Measurements from ENCODE around the gene ABCF1.

The ABCF1 gene

DNA sequence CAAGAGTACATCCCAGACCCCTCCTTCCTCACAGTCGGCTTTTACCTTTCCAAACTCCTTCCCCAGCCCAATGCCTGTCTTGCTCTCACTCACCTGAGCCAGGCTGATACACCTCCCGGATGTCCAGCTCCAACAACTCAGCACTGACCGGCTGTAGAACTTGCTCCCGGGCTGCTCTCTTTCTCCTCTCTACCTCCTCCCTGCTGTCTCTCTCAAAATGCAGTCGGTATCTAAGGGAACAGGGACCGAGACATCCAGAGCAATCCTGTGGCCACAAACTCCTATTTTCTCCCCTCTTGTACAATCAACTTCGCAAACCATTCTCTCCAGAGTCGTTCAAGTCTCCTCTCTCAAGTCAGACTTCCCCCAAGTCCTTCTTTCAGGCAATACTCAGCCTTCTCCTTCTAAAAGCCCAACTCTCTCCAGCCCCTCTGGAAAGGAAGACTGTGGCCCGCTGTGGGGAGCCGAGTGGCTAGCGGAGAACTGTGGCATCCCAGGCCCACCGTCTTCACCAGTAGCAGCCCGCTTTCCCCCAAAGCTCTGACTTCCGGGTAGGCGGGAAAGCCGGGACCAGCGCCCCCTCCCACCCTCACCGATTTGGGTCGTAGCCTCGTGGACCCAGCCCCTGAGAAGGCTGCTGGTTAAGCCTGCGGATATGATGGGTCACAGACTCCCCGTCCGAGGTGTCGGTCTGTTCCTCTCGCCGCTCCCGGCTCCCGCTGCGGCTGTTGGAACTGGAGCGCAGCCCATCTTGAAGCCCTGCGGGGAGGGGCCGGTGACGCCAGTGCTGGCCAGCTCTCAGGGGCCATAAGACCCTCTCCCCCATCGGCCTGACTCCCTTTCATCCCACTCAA is 16.1 kb upstream of the ABCF1 start:
- TF ChIP-seq, protein P1, sequence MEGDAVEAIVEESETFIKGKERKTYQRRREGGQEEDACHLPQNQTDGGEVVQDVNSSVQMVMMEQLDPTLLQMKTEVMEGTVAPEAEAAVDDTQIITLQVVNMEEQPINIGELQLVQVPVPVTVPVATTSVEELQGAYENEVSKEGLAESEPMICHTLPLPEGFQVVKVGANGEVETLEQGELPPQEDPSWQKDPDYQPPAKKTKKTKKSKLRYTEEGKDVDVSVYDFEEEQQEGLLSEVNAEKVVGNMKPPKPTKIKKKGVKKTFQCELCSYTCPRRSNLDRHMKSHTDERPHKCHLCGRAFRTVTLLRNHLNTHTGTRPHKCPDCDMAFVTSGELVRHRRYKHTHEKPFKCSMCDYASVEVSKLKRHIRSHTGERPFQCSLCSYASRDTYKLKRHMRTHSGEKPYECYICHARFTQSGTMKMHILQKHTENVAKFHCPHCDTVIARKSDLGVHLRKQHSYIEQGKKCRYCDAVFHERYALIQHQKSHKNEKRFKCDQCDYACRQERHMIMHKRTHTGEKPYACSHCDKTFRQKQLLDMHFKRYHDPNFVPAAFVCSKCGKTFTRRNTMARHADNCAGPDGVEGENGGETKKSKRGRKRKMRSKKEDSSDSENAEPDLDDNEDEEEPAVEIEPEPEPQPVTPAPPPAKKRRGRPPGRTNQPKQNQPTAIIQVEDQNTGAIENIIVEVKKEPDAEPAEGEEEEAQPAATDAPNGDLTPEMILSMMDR (conservative IDR thresholded peaks at IDR 0.05; ENCODE audit: low read length): no peak
- peak; percentile 17 for DNase-seq (ENCODE audit: low read depth)
- H3K4me3 ChIP-seq (ENCODE audit: low read length): peak overlapping the region; percentile 95

GRCh38 chr6:30555816-30556065 is 15.5 kb upstream of the ABCF1 start:
- no peak for DNase-seq (ENCODE audit: low read depth)
- TF ChIP-seq, protein P1 (conservative IDR thresholded peaks at IDR 0.05; ENCODE audit: low read length): no peak

GRCh38 chr6:30556066-30556905 is 15.0 kb upstream of the ABCF1 start, which contains the start of gene GNL1:
Gene GNL1 (minus strand): TSS chr6:30556489. CDS start chr6:30556203, 286 bp downstream.
- H3K4me3 ChIP-seq (ENCODE audit: low read length): peak within 1 kb of the TSS; percentile 95
- DNase-seq (ENCODE audit: low read depth): peak; percentile 87
- TF ChIP-seq, protein P1 (conservative IDR thresholded peaks at IDR 0.05; ENCODE audit: low read length): no peak

More at GRCh38 chr6:30555816-30556065, 15.5 kb upstream of the ABCF1 start:
- peak overlapping the region; percentile 95 for H3K4me3 ChIP-seq (ENCODE audit: low read length)

- TF ChIP-seq, protein P1 (conservative IDR thresholded peaks at IDR 0.05; ENCODE audit: low read length): no peak
- peak within 1 kb of the TSS; percentile 95 for H3K4me3 ChIP-seq (ENCODE audit: low read length)
- peak; percentile 88 for DNase-seq (ENCODE audit: low read depth)
These were observed 14.1 kb upstream of the ABCF1 start, which contains the start of gene PRR3 for GRCh38 chr6:30556906-30557682. Gene PRR3 (plus strand): TSS chr6:30557295. CDS start chr6:30557345, 50 bp downstream.

DNA sequence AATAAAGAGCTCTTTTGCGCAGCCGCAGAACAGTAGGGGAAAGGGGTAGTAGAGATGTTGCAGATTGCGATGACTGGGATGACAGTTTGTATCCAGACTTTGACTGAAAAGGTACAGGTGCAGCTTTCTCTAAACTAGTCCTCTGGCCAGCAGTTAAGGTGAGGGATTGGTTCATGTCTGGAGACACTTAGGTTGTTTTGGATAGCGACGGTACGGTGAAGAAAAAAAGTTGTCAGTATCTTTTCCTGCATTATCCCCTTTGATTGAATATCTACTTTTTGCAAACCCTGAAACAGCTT is 13.6 kb upstream of the ABCF1 start:
- no peak for DNase-seq (ENCODE audit: low read depth)
- TF ChIP-seq, protein P1 (conservative IDR thresholded peaks at IDR 0.05; ENCODE audit: low read length): no peak
- peak overlapping the region; percentile 95 for H3K4me3 ChIP-seq (ENCODE audit: low read length)

- TF ChIP-seq, protein P1 (conservative IDR thresholded peaks at IDR 0.05; ENCODE audit: low read length): no peak
- no peak overlapping the region for H3K4me3 ChIP-seq (ENCODE audit: low read length)
- DNase-seq (ENCODE audit: low read depth): no peak
These were observed 10.3 kb upstream of the ABCF1 start for GRCh38 chr6:30560930-30561329.
